Stimulated activated CD4-positive, alpha-beta T cell treated with anti-CD3 and anti-CD28 coated beads, Interleukin-15, amount 100 ng/mL, for 1 hour (primary cell): ENCODE results near the gene PDGFD.

Experiments used
- DNase-seq, 2 donors: peaks; one replicate each; pipeline ENCODE4 v3.0.0-alpha.2; 2020; ENCODE audit warnings: low read depth in 1 of 2, low spot score in 1 of 2

Gene PDGFD

GRCh38 chr11:103961010-103961409 is 202.9 kb downstream of the PDGFD start:
- no peak for DNase-seq

DNA sequence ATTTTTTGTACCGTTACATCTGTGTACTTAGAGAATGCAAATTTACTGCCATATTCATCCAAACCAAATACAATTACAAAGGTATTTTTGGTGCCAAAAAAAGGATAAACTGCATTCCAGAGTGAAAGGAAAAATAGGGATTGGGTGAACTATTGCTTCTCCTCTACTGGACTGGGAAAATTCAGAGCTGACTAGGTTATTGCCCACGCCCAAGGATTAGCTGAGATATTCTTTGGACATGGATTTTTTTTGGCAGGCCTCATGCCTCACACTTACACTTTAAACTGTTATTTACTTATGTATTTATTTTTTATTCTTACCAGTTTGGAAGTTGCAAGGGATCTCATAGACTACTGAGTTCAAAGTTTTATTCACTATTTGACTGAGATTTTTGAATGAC is 203.8 kb downstream of the PDGFD start:
- no peak for DNase-seq

DNA sequence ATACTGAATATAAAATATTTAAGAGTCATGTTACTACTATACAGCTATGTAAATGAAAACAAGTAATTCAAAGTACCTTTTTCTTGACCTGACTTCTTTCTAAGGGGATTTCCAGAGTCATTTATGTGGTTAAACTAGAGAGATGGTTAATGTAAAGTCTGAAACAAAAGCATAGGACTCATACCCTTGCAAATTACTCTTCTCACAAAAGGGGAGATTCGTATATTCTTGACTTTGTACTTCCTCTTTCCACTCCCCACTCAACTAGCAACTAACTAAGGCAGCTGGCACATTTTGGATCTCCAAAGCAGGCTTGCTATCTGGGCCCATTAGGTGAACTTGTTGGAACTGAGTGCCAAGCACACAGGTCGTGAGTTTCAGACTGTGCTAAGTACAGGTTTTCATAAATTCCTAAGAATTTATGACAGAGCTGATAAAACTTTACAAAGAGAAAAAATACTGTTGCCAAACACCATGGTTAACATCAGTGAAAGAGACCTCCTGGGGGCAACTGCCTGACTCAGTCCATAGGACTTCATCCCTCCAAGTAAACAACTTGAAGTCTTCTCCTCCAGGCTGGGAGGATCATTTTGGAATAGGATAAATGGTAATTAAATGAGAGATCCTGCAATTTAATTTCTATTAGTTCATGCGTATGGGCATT is 204.5 kb downstream of the PDGFD start:
- DNase-seq = no peak

- no peak for DNase-seq
Observed at GRCh38 chr11:103958475-103959215, 205.3 kb downstream of the PDGFD start.

DNA sequence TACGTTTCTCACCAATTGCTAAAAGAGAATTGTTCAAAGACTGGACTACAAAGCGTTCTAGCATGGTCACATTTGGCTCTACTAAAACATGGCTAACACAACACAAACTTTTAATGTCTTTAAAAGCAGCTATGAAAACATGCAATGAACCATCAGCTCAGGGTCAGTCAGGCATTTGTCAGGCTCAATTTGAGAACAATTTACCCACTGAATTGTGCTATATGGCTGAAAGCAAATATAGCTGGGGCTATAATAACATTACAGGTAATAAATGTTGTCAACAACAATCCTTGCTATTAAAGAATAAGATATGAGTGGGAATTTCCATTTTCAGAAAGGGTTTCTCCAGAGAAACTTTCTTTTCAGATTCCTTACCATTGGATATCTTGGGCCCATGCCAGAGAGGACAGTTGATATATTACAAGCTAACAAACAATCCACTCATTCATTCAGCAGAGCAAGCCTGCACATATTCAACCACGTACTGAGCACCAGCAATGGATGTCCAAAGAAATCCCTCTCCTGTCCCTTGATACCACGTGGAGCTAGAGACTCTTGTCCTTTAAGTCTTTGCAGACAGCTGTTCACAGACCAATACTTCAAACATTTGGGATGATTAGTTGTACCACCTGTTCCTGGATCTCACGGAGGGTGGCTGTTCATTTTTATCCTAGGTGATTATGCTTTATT is 210.0 kb downstream of the PDGFD start:
- DNase-seq = no peak

DNA sequence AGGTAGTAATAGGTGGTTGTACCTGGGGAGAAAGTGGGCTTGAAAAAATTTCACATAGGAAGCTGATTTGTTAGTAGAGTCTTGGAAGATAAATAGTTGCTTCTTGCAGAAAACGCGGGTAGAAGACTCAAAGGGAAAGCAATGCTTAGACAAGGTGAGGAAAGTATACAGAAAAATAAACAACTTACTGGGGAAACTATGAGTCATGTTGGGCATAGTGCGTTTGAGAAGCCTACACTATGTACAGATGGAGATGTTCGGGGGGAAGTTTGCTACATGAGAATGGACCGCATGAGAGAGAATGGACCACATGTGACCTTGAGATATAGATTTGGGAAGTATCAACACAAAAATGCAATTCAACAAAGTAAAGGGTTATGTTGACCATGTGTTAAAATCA is 214.2 kb downstream of the PDGFD start:
- no peak for DNase-seq

DNA sequence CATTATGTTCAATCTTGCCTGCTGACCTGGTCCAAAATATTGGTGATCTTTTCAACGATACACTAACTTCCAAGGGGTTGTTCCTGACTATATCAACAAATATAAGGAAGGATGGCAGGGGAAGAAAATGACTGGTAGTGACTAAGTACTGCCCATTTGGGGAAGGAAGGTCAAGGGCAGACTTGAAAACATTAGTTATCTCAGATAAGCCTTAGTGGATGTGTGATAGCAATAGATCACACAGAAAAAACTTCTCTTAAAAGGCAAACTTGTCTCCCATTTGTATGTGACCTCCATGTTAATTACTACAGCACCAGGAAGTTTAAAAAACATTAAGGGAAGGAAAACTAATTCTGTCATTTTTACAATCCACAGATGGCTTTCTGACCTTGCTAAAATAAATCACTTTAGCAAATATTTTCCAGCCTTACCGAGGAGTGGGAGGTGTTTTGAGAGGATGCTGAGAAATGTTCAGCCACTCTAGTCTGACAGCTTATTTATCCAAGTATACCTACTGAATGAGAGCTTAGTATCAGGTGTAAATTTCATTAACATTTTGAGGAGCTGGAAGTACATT is 215.7 kb downstream of the PDGFD start:
- no peak for DNase-seq

GRCh38 chr11:103947546-103947919 is 216.4 kb downstream of the PDGFD start:
- no peak for DNase-seq

DNA sequence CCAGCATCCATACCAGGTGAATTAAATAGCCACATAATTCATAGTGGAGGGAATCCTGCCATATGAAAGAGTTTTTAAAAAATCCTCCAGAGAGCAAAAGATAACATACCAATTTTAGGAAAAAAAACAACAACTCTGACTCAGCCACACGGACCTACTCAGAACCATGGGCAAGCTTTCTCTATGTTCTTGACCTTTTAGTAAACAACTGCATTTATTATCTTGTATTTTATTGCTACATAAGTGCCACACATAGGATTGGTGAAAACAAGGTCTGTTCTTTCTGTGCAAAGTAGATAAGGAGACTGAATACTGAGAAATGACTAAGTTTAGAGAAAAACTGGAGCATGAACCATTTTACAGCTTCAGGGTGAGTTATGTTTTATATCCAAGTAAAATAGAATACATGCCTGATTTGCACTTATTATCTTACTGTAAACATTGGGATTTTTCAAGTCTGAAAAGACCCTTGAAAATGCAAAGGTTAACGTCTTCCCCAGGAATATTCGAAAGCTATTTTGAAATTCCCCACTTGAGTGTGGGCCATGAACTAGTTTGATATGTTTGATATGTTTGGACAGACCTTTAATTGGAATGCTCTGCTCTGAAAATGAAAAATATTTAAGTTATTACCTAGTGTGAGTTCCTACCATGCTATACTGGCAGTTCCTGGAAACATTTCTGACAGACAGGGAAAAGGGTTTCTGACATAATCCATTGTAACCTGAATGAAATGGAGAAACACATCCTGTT is 217.0 kb downstream of the PDGFD start:
- DNase-seq = no peak

DNA sequence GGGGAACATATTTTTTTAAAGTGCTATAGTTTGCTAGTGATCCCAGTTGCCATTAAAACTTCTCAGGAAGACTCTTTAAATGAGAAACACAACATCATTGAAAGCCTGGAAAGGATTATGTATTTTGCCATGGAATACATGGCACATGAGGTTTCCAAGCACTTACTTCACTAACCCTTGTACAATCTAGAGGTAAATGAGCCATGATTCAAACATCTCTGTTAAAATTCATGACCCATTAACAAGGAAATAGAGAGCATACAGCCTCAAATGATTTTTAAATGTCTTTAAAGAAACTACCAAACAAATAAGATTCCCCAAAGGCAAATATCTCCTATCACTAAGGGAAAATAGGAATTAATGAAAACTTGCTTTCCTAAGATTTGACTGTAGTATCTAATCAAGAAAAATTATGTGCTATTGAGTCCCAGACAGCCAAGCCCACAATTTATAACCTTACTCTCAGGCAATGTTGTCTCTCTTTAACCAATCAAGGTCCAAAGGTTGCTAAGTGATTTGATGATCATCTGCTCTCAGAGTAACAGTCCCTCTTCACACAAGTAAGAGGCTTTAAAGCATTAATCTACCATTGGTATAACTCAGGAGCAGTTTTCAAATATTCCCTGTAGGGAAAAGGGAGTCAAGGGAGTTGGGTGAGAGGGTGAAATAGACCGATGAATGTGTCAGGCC is 219.6 kb downstream of the PDGFD start:
- DNase-seq = no peak

DNA sequence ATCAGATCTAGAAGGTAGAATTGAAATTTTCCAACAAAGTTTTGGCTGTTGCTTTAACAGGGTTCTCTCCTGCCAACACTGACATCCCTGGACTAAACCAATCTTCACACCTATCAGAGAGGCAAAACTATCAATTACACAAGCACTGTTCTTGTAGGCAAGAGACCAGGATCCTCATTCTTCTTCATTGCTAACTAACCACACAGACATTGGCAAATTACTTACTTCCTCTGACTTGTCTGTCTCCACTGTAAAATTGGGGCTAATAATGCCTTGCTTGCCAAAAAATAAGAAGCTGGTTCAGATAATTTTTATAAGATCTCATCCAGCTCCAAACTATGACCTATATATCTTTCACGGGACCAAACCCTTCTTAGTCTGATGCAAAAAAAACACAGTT is 221.3 kb downstream of the PDGFD start:
- DNase-seq = no peak

DNA sequence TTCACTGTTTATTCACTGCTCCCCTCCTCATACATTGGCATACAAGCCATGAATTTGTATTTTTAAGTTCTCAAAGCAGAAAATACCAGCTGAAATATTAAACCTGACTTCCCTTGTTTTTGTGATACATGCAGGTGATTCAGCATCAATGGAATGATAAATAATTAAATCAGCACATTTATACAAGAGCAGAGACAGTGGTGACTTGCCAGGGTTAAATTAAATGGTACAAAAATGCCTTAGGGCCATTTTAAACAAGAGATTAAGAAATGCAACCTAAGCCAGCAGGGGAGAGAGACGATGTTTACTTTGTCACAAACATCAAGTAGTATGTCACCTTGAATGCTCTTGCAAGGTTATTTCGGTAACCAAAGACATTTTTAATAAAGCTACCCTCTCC is 223.4 kb downstream of the PDGFD start:
- no peak for DNase-seq

DNA sequence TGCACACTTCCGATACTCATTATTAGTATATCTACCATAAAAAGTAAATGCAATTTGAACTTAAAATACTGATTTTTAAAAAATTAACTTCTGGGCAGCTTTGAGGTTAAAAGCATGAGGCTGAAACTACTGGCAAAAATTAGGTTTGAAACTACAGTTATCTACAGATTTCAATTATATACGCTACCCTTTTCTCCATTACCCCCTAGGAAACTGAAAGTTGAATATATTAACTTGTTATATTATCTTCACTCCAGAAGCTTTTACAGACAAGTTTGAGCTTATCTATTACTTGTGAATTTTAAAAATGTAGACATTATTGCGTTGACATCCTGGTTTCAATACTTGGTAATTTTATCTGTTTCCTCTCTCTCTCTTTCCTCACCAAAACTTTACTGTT is 224.3 kb downstream of the PDGFD start:
- DNase-seq = no peak

DNA sequence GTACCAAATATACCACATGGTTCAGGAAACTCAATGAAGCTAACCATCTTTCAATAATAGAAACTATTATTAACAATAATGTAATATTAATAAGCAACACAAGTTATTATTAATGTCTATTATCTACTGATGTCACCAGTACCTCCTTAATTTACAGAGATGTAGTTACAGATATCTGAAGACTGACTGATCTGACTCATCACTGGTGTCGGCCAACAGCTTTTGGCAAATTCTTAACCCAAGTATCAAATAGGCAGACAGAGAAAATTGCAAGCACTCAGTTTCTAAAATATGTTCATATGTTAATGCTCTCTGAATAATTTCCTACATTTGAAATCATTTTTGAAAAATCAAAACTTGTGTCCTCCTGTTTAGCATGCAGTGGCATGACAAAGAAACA is 227.9 kb downstream of the PDGFD start:
- no peak for DNase-seq

DNA sequence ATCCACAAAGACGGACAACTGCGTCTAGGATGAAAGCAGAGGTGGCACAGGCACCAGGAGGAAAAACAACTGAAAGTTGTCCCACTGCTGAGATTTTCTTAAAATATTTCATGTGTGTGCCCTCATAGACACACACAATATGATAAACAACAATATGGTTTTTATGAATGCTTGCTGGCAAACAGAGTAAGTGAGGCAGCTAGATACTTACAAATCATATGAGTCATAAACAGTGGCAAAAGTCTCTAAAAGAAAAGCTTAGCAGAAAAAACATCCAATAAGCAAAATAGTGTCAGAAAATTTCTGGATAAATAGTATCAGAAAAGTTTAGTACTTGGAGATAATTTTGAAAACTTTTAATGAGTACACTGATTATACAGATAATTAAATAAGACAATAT is 228.7 kb downstream of the PDGFD start:
- no peak for DNase-seq

GRCh38 chr11:103929170-103929903 is 234.6 kb downstream of the PDGFD start:
- no peak for DNase-seq

GRCh38 chr11:103928802-103929161 is 235.2 kb downstream of the PDGFD start:
- DNase-seq = no peak

- no peak for DNase-seq
Observed at GRCh38 chr11:103928040-103928801, 235.7 kb downstream of the PDGFD start.

DNA sequence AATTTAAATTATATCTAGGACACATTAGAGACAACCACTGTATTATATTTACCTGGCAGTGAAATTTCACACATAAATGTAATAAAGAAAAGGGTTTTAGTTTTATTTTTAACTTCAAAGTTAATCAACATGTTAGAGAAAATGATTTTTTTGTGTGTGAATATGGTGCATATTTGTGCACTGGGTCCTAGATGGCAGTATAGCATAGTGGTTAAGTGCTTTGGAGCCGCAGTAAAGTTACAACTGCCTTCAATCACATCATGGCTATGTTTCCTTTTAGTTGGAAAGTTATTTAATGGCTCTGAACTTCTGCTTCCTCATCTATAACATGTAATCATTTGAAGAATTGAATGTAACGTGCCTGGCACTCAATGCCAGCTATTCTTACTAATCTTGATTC is 236.4 kb downstream of the PDGFD start:
- no peak for DNase-seq
